GM18870 (cell line): ENCODE results near the gene IFT43.

Experiments used
- ATAC-seq: cut with Tn5 transposase; IDR thresholded peaks from one replicate; pipeline ENCODE4 v1.9.1; 2021; ENCODE audit warnings: moderate library complexity; ENCODE audit not compliant: unreplicated experiment

IFT43 gene

DNA sequence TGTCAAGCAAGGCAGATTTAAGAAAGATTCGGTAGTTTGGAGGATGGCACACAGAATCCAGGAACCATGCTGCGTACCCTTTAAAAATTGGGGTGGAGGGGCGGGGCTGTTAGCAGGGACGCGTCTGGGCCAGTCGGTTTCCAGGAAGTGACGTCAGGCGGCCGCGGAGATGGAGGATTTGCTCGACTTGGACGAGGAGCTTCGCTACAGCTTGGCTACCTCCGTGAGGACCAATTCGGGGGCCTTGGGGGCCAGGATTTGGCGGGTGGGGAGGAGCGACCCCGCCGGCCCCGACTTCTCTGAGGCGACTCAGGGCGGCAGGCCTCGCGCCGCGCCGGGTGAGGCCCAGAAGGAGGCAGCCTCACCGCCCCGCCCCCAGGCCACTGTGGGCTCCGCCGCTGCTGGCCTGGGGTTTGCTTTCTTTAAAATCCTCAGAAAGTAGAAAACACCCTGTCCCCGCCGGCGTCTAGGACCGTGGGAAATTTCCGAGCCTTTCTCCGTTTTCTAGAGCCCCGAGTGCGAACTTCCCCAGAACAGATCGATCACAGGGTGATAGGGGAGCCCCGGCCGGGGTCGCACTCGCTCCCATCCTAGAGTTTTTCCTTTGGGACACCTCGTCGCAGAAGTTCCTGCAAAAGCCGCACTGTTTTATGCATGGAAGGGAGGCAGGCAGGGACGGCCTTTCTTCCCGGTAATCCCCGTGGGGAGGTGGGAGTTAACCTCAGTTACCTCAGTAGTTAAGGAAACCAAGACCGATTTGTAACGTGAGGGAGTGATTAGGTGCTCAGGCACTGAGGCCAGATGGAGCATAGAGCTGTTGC, at the start of gene IFT43:
IFT43 (plus strand) TSS at position 146 of the 821 bp plus-strand sequence; CDS start at position 170, 24 bp downstream.
- peak; percentile 52 for ATAC-seq

GRCh38 chr14:75939200-75939599, 46.4 kb upstream of the IFT43 start:
- ATAC-seq, result no peak

DNA sequence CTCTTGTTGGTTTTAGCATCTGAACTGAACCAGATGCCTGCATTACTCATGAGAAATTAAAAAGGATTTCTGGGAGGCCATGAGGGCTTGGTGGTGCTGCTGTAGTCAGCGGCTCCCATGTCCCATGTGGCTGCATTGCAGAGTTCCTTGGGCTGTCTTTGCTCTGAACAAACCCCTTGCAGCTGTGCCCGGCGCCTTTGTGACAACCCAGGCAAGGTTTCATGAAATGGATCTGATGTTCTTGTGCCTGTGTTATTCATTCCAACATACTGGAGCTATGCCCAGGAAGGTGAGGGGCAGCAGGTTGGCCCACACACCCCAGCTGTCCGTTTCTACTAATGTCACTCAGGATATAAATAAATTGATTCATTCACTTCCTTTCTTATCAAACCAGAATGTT, 44.5 kb upstream of the IFT43 start:
- no peak for ATAC-seq

DNA sequence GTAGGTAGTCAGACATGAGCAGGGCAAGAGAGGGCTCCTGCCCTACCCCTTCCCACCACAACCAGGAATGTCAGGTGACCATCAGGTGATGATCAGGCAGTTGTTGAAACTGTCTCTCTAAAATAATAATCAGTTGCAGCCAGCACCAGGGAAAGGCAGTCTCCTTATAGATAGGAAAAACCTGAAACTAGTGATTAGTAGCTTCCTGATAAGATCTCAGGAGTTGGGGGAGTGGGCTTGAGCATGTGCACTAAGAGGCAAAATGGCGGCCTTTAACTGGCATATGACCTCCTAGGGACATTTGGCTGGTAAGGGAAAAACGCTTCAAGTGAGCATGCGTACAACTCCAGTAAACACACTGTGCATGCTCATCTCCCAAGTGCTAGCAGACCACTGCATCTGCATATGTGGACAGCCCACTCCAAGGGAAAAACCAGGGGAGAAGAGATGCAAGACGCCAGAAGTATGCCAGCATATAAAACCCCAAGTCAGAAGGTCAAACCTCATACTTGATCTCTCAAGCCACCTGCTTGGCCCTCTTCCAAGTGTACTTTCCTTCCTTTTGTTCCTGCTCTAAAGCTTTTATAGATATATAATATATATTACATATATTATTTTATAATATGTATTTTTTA, 40.8 kb upstream of the IFT43 start:
- no peak for ATAC-seq

DNA sequence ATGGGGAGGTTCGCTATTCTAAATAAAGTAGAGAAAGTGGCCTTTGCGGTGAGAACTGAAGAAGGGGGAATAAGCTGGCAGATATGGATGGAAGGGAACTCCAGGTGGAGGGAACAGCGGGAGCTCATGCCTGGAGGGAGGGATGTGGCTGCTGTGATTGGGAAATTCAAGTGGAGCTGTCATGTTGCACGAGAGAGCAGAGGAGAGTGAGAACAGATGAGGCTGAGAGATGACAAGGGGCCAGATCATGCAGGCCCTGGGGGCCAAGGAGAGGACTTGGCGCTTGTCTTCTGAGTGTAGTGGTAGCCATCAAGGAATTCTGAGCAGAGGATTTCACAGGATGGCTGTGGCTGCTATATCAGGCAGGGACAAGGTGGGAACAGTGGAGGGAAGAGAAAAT, 38.8 kb upstream of the IFT43 start:
- no peak for ATAC-seq

- ATAC-seq, result no peak
Observed at GRCh38 chr14:75952489-75952888, 33.1 kb upstream of the IFT43 start.

- ATAC-seq, result no peak
Observed at GRCh38 chr14:75959031-75959430, 26.5 kb upstream of the IFT43 start.

GRCh38 chr14:75960231-75960630, 25.3 kb upstream of the IFT43 start:
- peak; percentile 70 for ATAC-seq

- no peak for ATAC-seq
Observed at GRCh38 chr14:75961662-75962061, 23.9 kb upstream of the IFT43 start.

GRCh38 chr14:75967866-75968265, 17.7 kb upstream of the IFT43 start:
- ATAC-seq, result no peak

- ATAC-seq, result no peak
Observed at GRCh38 chr14:75968456-75968855, 17.1 kb upstream of the IFT43 start.

- no peak for ATAC-seq
Observed at GRCh38 chr14:75969126-75969525, 16.4 kb upstream of the IFT43 start.

- ATAC-seq, result no peak
Observed at GRCh38 chr14:75969891-75970290, 15.7 kb upstream of the IFT43 start.

DNA sequence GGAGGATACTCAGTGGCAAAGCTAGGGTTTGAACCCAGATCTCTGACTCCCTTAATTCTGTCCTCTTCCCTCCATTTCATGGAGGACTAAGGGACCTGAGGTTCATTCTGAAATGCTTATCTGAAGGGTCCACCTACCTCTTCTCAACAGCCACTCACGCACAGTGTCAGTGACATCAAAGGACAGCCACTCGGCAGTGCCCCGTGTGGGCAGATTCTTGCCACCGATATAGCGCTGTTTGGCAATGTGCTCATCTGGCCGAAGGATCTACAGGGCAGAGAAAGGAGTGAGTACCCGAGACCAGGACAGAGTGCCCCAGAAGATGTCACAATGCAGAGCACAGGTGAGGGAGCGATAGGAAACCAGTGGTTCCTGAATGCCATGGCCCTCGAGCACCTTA, 14.6 kb upstream of the IFT43 start:
- ATAC-seq, result no peak

- ATAC-seq, result no peak
Observed at GRCh38 chr14:75971509-75971908, 14.1 kb upstream of the IFT43 start.

- ATAC-seq, result no peak
Observed at GRCh38 chr14:75972801-75973421, 12.7 kb upstream of the IFT43 start.

DNA sequence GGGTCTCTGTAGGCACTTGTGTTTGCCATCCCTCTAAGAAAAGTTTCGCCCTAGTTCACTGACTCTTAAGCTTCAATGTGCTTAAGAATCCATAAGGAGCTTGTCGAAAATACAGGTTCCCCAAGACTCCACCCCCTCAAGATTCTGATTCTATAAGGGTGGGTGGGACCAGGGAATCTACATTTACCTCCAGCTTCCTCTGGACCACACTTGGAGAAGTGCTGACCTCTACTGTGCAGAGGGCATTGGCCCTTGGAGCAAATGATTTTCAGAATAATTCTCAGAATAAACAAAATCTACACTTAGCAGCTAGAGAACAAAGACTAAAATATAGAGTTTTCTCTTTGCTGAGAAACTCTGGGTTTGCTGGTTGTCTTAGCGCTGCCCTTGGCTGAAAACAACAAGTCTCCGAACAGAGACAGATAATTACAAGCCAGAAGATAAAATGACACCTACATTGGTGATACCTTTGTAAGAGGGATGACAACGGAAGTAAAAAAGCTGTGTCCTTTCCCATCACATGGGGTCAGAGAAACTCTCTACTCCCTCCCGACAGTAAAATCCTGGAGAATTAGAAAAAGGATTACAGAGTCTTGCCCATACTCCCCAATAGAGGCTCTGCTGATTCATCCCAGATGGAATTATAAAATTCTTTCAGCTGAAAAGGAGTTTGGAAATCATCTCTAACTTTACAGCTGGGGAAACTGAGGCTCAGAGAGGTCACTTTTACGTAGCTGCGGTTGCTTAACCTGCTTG, 8.6 kb upstream of the IFT43 start:
- no peak for ATAC-seq

GRCh38 chr14:75977582-75977943, 8.0 kb upstream of the IFT43 start:
- no peak for ATAC-seq

GRCh38 chr14:75978249-75978731, 7.3 kb upstream of the IFT43 start:
- no peak for ATAC-seq

DNA sequence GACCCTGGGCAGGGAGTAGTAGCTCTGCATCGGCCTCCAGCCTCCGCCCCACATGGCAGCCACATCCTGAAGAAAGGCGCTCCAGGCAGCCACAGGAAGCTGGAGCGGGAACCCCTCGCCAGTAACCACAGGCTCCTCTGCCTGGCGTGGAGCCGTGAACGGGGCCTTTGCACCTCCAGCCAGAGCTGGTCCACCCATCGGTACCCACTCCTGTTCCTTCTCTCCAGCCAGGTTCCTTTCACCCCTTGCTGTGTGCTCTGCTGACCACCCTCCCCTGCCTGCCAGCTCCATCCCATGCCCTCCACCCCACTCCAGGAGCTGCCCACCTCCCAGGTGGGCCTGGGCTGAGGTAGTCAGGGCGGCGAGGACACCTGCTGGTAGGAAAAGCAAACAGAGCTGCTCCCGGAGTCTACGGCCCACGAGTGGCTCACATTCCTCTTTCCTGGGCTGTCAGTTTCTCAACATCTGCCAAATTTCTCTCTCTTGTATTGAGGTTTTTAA, 6.4 kb upstream of the IFT43 start:
- no peak for ATAC-seq
